Bone marrow (tissue), 2 donors: Measurements from ENCODE around the gene CCT2.
"Not testable (repeated sequence)": the region's sequence is repeated elsewhere in the genome, so short reads cannot be mapped to it uniquely, and the experiment has no call there.

Experiments used
- DNase-seq, 2 donors: peaks; one replicate each; lab custom pipeline; 2025; lab: John Stamatoyannopoulos, UW

CCT2 gene

DNA sequence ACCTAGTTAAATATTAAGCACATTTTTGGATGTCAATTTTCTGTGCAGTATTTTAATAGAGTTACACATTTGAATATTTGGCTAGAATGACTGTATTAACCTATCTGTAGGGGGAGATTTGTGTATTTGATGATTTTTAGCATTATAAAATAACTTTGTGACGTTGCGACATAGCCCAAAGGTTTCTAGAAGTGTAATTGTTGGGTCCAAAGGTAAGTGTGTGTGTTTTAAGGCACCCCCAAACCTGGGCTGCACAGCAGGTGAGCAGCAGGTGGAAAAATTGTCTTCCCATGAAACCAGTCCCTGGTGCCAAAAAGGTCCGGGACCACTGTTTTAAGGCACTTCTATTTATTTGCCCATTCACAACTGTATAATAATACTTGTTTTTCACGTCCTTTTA is 3.3 kb downstream of the CCT2 start:
- no peak for DNase-seq

GRCh38 chr12:69589082-69589481 is 3.8 kb downstream of the CCT2 start:
- no peak for DNase-seq

- DNase-seq, result no peak
Measured at GRCh38 chr12:69595689-69596088, 10.4 kb downstream of the CCT2 start.

GRCh38 chr12:69598174-69598753 is 13.0 kb downstream of the CCT2 start:
- DNase-seq, result no peak

DNA sequence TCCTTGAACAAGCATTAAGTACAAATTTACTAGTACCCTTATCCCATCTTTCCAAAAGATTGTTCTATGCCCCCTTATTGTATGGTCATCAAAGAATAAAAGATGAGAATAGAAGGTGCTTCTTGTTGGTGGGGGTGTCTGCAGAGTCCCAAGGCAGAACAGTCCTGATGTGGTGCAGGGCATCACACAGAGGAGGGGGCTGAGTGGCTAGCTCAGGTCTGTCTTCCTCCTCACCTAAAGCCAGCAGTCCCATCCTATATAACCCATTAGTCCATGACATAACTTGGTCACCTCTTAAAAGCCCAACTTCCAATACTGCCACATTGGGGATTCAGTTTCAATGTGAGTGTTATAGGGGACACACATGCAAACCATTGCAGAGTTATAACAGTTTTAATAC is 15.5 kb downstream of the CCT2 start:
- no peak for DNase-seq

DNA sequence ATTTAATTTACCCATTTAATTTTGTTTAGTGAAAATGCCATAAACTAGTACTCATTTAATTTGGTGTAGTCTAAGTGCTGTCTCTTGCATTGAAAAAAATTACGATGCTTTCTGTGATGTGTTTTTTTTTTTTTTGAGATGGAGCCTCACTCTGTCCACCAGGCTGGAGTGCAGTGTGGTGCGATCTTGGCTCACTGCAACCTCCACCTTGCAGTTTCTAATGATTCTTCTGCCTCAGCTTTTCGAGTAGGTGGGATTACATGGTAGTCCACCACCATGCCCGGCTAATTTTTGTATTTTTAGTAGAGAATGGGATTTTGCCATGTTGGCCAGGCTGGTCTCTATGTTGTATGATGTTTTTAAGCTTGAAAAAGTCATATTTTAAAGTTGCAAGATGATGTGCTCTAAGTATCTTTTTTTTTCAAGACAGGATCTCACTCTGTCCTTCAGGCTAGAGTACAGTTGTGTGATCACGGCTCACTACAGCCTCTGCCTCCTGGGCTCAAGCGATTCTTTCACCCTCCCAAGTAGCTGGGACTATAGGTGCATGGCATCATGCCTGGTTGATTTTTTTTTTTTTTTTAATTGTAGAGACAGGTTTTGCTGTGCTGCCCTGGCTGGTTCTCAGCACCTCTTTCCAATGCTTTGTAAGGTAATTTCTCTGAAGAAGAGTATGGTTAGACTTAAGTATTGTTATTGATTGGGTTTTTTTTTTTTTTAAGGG is 16.9 kb downstream of the CCT2 start:
- no peak for DNase-seq

DNA sequence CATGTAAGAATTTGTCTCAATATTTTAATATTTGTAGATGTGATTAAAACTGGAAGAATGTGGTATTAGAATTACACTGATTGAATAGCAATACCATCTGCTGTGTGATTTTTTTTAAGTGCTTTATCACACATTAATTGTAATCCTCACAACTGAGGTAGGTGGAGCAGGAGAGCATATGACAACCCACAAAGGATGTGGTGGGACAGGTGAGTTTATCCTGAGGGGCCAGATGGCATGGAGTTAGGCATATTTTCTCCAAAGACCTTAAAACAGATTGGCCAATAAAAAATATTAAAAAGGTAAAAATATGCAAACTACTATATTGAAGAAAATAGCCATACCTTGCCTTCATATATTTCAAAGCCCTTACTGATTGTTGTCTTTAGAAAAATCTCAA is 17.7 kb downstream of the CCT2 start:
- no peak for DNase-seq

GRCh38 chr12:69603556-69603955 is 18.3 kb downstream of the CCT2 start:
- DNase-seq, result not testable (repeated sequence)

DNA sequence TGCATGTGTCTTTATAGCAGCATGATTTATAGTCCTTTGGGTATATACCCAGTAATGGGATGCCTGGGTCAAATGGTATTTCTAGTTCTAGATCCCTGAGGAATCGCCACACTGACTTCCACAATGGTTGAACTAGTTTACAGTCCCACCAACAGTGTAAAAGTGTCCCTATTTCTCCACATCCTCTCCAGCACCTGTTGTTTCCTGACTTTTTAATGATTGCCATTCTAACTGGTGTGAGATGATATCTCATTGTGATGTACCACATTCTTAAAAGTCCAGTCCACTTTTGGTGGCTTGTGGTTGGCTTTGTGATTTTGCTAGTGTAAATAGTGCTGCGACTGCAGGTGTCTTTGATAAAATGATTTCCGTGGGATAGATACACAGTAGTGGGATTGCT is 19.0 kb downstream of the CCT2 start:
- not testable (repeated sequence) for DNase-seq

DNA sequence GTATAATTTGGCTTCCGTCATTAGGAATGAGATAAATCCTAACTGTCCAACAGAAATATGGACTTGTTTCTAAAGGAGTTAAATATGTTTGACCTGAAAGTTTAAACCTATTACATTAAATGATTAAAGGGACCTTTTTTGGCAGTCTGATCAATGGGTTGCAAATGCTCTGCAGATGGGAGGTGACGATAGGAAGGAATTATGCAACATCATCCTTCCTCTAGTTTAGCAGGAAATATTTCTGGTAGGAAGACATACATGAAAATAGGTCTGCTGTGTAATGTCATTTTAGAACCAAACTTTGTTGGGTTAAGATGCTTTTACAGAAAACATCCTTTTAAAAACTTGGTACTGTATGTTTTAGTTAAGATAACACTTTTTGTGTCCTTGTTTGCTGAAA is 22.9 kb downstream of the CCT2 start:
- no peak for DNase-seq

- DNase-seq, result no peak
Measured at GRCh38 chr12:69610126-69610525, 24.9 kb downstream of the CCT2 start.

GRCh38 chr12:69610729-69611128 is 25.5 kb downstream of the CCT2 start, which contains the start of gene LRRC10:
LRRC10 (minus strand) TSS chr12:69610907; CDS start chr12:69610838, 69 bp downstream.
- DNase-seq, result no peak

DNA sequence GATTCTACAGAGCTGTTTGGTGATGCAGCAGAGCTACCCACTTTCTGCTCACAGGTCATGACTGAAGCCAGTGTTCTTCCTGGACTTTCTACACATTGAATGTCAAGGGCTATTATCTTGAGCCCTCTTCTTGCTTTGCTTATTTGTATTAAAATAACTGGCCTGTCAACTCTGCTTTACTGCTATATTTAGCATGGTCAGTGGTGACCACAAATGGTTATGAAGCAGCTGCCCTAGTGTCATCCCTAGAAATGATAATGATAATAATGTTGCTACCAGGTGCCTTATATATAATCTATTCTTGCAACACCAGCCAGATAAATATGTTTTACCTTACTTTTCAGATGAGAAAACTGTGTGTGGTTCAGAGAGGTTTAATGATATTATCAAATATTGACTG is 28.1 kb downstream of the CCT2 start:
- no peak for DNase-seq

DNA sequence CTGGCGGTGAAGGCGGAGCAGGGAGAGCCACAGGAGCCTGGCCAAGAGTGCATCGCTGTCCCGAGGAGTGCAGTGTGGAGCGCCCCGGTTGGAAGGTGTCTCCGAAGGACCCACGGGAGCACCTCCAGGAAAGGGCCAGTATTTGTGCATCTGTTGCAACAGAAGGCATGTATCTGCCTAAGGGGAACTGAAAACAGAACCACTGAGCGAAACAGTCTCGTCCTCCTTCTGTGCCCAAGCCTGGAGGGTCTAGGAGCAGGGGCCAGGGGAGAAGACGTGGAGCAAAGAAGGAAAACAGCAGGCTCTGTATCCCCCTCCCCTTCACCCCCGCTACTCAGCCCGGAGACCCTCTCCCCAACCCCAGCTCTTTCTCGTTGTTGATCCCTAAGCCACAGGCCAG is 30.8 kb downstream of the CCT2 start:
- no peak for DNase-seq

DNA sequence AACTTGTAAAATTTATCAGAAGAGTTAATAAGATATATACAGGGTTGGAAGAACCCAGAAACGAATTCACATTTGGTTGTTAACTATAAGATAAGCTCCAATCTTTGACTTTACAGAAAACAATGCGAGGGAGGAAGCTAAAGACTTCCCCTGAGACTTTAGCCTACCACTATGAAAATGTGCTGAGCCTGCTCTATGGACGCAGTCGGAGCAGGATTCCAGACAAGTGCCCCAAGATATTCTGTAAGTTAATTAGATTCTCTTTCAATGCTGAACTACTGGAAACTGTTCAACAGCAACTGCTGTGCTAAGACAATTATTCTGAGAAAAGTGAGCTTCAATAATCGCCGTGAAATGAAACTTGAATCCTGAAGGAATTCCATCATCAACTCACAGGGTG is 33.8 kb downstream of the CCT2 start:
- no peak for DNase-seq

- DNase-seq, result no peak
Measured at GRCh38 chr12:69620077-69620476, 34.8 kb downstream of the CCT2 start.

DNA sequence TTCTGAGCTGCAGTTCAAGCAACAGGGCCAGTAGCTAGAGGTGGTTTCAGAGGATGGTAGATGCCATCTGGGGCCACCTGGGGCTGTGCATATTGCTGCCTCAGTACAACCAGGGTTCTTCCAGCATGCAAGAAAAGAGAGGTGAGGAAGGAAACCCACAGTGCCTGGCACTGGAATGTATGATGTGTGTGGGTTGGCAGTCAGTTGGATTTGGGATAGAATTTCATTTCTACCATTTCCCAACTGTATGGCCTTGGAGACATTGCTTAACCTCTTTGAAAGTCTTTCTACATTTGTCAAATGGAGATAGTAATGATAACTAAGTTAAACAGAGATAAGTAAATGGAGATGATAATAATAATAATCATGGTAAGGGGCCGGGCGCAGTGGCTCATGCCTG is 35.7 kb downstream of the CCT2 start:
- no peak for DNase-seq

GRCh38 chr12:69621551-69621950 is 36.3 kb downstream of the CCT2 start:
- no peak for DNase-seq

- DNase-seq, result no peak
Measured at GRCh38 chr12:69623970-69624369, 38.7 kb downstream of the CCT2 start.

DNA sequence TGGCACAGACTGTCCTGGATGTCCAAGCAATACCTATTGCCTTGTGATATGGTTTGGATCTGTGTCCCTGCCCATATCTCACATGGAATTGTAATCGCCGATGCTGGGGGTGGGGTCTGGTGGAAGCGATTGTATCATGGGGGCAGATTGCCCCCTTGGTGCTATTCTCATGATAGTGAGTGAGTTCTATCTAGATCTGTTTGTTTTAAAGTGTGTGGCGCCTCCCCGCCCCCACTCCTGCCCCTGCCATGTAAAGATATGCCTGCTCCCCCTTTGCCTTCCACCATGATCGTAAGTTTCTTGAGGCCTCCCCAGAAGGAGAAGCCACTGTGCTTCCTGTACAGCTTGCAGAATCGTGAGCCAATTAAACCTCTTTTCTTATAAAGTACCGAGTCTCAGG is 42.2 kb downstream of the CCT2 start:
- DNase-seq, result no peak

DNA sequence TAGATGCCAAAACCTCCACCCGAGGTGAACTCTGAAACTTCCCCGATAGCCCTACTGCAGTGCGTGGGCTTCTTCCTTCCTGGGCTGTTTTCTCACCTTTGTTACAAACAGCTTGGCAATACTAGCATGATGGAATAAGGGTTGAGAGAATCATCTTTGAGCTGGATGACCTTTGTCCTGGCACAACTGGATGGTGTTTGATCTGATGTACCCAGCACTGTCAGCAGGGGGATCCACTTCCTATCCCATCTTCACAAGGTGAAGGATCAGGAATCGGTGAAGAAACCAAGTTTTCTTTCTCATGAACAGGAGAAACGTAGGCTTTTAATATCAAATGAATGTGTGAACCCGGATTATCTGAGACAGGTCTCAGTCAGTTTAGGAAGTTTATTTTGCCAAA is 44.9 kb downstream of the CCT2 start:
- no peak for DNase-seq

- no peak for DNase-seq
Measured at GRCh38 chr12:69633061-69633460, 47.8 kb downstream of the CCT2 start.

GRCh38 chr12:69639400-69640016 is 54.2 kb downstream of the CCT2 start:
- peak; percentile 3 to 7 for DNase-seq

DNA sequence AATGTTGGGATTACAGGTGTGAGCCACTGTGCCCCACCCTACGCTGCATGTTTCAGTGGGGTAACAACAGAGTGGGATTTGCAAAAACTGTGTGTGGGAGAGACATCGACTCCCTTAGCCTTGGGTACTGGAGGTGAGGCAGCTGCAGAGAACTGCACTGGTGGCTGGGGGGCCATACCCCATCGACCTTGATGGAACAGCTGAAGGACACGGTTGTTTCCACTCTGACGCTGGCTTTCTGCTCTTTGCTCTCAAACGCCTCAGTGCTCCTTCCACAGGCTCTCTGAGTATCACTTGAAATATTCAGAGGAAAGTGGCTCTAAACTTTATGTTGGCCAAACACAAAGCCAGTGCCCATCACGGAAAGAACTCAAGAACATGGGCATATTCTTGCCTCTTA is 56.3 kb downstream of the CCT2 start:
- DNase-seq, result no peak
